SK-N-SH treated with all-trans-retinoic acid at 6 μM for 48 hours (cell line): ENCODE results near the gene MSMB.

ENCODE experiments used
- BACH2 ChIP-seq: fragments of 250-450 bp; sonication (Bioruptor Pico); IDR thresholded peaks from 2 replicates; pipeline ENCODE4 v1.9.0; 2021; ENCODE audit warnings: mild to moderate bottlenecking, borderline replicate concordance
- CSRNP3 ChIP-seq: fragments of 250-450 bp; sonication (Bioruptor Pico); IDR thresholded peaks from 2 replicates; pipeline ENCODE4 v1.5.1; 2021; ENCODE audit warnings: mild to moderate bottlenecking, moderate library complexity
- ESRRG ChIP-seq: fragments of 250-450 bp; sonication (Bioruptor Pico); IDR thresholded peaks from 2 replicates; pipeline ENCODE4 v1.6.1; 2021; ENCODE audit warnings: mild to moderate bottlenecking
- GLIS3 ChIP-seq: fragments of 250-450 bp; sonication (Bioruptor Pico); IDR thresholded peaks from 2 replicates; pipeline ENCODE4 v1.5.0; 2020; ENCODE audit warnings: mild to moderate bottlenecking, moderate library complexity
- PATZ1 ChIP-seq: fragments of 250-450 bp; sonication (Bioruptor Pico); IDR thresholded peaks from 2 replicates; pipeline ENCODE4 v1.8.0; 2020; ENCODE audit warnings: mild to moderate bottlenecking, moderate library complexity, borderline replicate concordance
- TCF4 ChIP-seq: fragments of 250-450 bp; sonication (Bioruptor Pico); IDR thresholded peaks from 2 replicates; pipeline ENCODE4 v1.8.0; 2021; ENCODE audit warnings: mild to moderate bottlenecking, moderate library complexity, borderline replicate concordance
- ZNF70 ChIP-seq: fragments of 450-650 bp; formaldehyde crosslinking; IDR thresholded peaks from 2 replicates; pipeline ENCODE4 v1.5.0; 2020; ENCODE audit warnings: mild to moderate bottlenecking, moderate library complexity
- ZNF8 ChIP-seq: fragments of 450-650 bp; formaldehyde crosslinking; IDR thresholded peaks from 2 replicates; pipeline ENCODE4 v1.5.0; 2020; ENCODE audit warnings: mild to moderate bottlenecking, moderate library complexity

- TF ChIP-seq ZNF8 (CRISPR knock-in tag), result no peak
- no peak for TF ChIP-seq ESRRG
- TF ChIP-seq PATZ1 (CRISPR knock-in tag), result no peak
- no peak for TF ChIP-seq ZNF70 (CRISPR knock-in tag)
- TF ChIP-seq GLIS3, result no peak
- TF ChIP-seq TCF4, result no peak
- no peak for TF ChIP-seq BACH2 (CRISPR knock-in tag)
- TF ChIP-seq CSRNP3 (CRISPR knock-in tag), result no peak
Measured at GRCh38 chr10:46046261-46046660, at the start of gene MSMB.
